ENCODE data around the gene PPIAL4G.
"Not testable (repeated sequence)": the region's sequence is repeated elsewhere in the genome, so short reads cannot be mapped to it uniquely, and the experiment has no call there.

DNA sequence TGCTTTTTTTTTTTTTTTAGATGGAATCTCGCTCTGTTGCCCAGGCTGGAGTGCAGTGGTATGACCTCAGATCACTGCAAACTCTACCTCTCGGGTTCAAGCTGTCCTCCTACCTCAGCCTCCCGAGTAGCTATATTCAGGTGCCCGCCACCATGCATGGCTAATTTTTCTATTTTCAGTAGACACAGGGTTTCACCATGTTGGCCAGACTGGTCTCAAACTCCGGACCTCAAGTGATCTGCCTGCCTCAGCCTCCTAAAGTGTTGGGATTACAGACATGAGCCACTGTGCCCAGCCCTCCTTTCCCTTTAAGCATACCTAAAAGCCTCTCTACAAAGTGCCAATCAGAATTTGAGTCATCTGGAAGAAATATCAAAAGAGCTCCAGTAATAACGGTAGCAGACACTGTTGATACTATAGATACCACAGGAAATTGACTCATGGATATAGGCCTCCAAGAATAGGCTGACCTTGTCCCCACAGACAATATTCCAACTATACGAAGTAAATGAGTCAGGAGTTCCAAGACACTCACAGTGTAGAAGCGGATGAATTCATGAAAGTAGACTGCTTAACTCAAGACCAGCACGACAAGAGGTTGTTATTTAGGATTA lies 29.6 kb upstream of the PPIAL4G start:
- TF ChIP-seq YY1 (IDR thresholded peaks at IDR 0.05; ENCODE audit: insufficient read depth, insufficient read length); SUZ12 (IDR thresholded peaks at IDR 0.05; ENCODE audit: extremely low read depth, insufficient read depth, insufficient read length): not testable (repeated sequence)

All from NT2/D1 (cell line).